HepG2 (cell line): ENCODE data around the gene KLF11. TPM values are rescaled to one million over a fixed set of nuclear protein-coding genes. Genes with fewer than 3 reads are reported as not detected.

Experiments used
- ASH2L ChIP-seq: fragments of 300-600, 200-600 bp; sonication (generic); IDR thresholded peaks from 2 replicates; pipeline ENCODE4 v1.7.0; 2017; ENCODE audit warnings: low read depth, mild to moderate bottlenecking, moderate library complexity, mixed read lengths, low read length; ENCODE audit not compliant: insufficient read length
- BRF2 ChIP-seq: sonication (generic); formaldehyde crosslinking; IDR thresholded peaks from 2 replicates; pipeline ENCODE4 v1.8.1; 2022; ENCODE audit warnings: mild to moderate bottlenecking, missing genetic modification reagents
- CCDC6 ChIP-seq: sonication (generic); formaldehyde crosslinking; IDR thresholded peaks from 2 replicates; pipeline ENCODE4 v1.8.1; 2022; ENCODE audit warnings: mild to moderate bottlenecking, missing genetic modification reagents, moderate library complexity
- CERS6 ChIP-seq: sonication (generic); formaldehyde crosslinking; IDR thresholded peaks from 2 replicates; pipeline ENCODE4 v1.5.0; 2020; ENCODE audit warnings: missing genetic modification reagents
- CREB1 ChIP-seq, 2 experiments: fragments of 450-650 bp in 1 of 2; IDR thresholded peaks; 2 replicates each; pipeline ENCODE4 v1.6.1; 2016 to 2017; ENCODE audit warnings: control low read depth in 1 of 2, mild to moderate bottlenecking in 1 of 2, missing compliant biosample characterization in 1 of 2, missing genetic modification characterization in 1 of 2
- HOXA9 ChIP-seq: sonication (generic); formaldehyde crosslinking; IDR thresholded peaks from 2 replicates; pipeline ENCODE4 v1.8.1; 2022; ENCODE audit warnings: missing genetic modification reagents, mild to moderate bottlenecking, moderate library complexity, borderline replicate concordance
- KDM4B ChIP-seq: sonication (generic); formaldehyde crosslinking; IDR thresholded peaks from 2 replicates; pipeline ENCODE4 v1.4.0; 2020; ENCODE audit warnings: missing genetic modification reagents
- RARA ChIP-seq: IDR thresholded peaks from 2 replicates; pipeline ENCODE4 v1.6.1; 2016; ENCODE audit warnings: missing genetic modification reagents, missing compliant biosample characterization
- RFXAP ChIP-seq: sonication (generic); formaldehyde crosslinking; IDR thresholded peaks from 2 replicates; pipeline ENCODE4 v1.4.0; 2020; ENCODE audit warnings: missing genetic modification reagents, borderline replicate concordance
- RNF219 ChIP-seq: sonication (generic); formaldehyde crosslinking; IDR thresholded peaks from 2 replicates; pipeline ENCODE4 v1.5.0; 2020; ENCODE audit warnings: mild to moderate bottlenecking, missing genetic modification reagents
- SAP130 ChIP-seq: IDR thresholded peaks from 2 replicates; pipeline ENCODE4 v1.6.1; 2016; ENCODE audit warnings: low read depth
- SRSF9 ChIP-seq: fragments of 200-400 bp; formaldehyde crosslinking; IDR thresholded peaks from 2 replicates; pipeline ENCODE4 v1.6.1; 2018; ENCODE audit warnings: borderline replicate concordance, mild to moderate bottlenecking, low read depth, low read length; ENCODE audit not compliant: insufficient read depth, poor library complexity, severe bottlenecking
- TBX3 ChIP-seq: fragments of 450-650 bp; IDR thresholded peaks from 2 replicates; pipeline ENCODE4 v1.6.1; 2017; ENCODE audit warnings: antibody characterized with exemption, mild to moderate bottlenecking, inconsistent platforms, borderline replicate concordance
- TCF12 ChIP-seq, 2 experiments: fragments of 450-650 bp in 1 of 2; sonication (generic) in 1 of 2; formaldehyde crosslinking in 1 of 2; IDR thresholded peaks; 2 replicates each; pipeline versions ENCODE4 v1.6.1 to v1.8.0; 2017 to 2022; ENCODE audit warnings: antibody characterized with exemption in 1 of 2, mild to moderate bottlenecking in 1 of 2, missing genetic modification reagents in 1 of 2, moderate library complexity in 1 of 2
- ZBTB4 ChIP-seq: sonication (generic); formaldehyde crosslinking; IDR thresholded peaks from 2 replicates; pipeline ENCODE4 v1.4.0; 2020; ENCODE audit warnings: missing genetic modification reagents, mild to moderate bottlenecking, borderline replicate concordance
- ZBTB7B ChIP-seq: sonication (generic); formaldehyde crosslinking; IDR thresholded peaks from 2 replicates; pipeline ENCODE4 v1.4.0; 2020; ENCODE audit warnings: missing genetic modification reagents
- ZKSCAN1 ChIP-seq: fragments of 150-350 bp; IDR thresholded peaks from 2 replicates; pipeline ENCODE4 v1.6.1; 2014; ENCODE audit warnings: low read length
- ZNF160 ChIP-seq: sonication (generic); formaldehyde crosslinking; IDR thresholded peaks from 2 replicates; pipeline ENCODE4 v1.8.0; 2022; ENCODE audit warnings: mild to moderate bottlenecking, inconsistent platforms, missing genetic modification reagents
- ZNF776 ChIP-seq: sonication (generic); formaldehyde crosslinking; IDR thresholded peaks from 2 replicates; pipeline ENCODE4 v1.4.0; 2020; ENCODE audit warnings: mild to moderate bottlenecking, missing genetic modification reagents
- ZSCAN12 ChIP-seq: sonication (generic); formaldehyde crosslinking; IDR thresholded peaks from 2 replicates; pipeline ENCODE4 v1.9.0; 2021; ENCODE audit warnings: mild to moderate bottlenecking, missing genetic modification reagents
- polyA plus RNA-seq, 8 experiments: library from polyadenylated mRNA; depleted of rRNA in 3 of 8; stranded (reverse) in 7 of 8; unstranded in 1 of 8; fragments of >200 nt; fragmentation: Illumina TruSeq in 4 of 8; extraction: Trizol in 4 of 8; gene quantifications; 2 replicates each; pipeline versions ENCODE4 v1.2.1 to v1.2.3, GENCODE V29; 2011 to 2016; ENCODE audit warnings: low read depth in 4 of 8, missing spikeins in 1 of 8, mixed read lengths in 1 of 8; ENCODE audit not compliant: insufficient read depth in 1 of 8
- total RNA-seq, 5 experiments: library from RNA; depleted of rRNA; stranded (reverse); fragments of >200 nt; fragmentation: Illumina TruSeq; extraction: Trizol; gene quantifications; 2 replicates each; pipeline ENCODE4 v1.2.3, GENCODE V29; 2016; ENCODE audit warnings: low read depth in 1 of 5

KLF11 gene
- total and polyA plus RNA-seq, 2 of the 13 experiments (the other 11 are each of a cell fraction or from before 2014, with no cell fraction given) = 2.5 to 11.8 TPM

GRCh38 chr2:10043906-10044601, 704 bp downstream of the KLF11 start (continued):
- no peak for TF ChIP-seq RNF219 (CRISPR knock-in tag)
- peak; percentile 80 for TF ChIP-seq SAP130 (CRISPR knock-in tag)
- no peak for TF ChIP-seq TBX3
- peak; percentile 58 for TF ChIP-seq RARA
- no peak for TF ChIP-seq ZBTB7B
- no peak for TF ChIP-seq TCF12 (IDR thresholded peaks at IDR 0.05)
- TF ChIP-seq TCF12 (CRISPR knock-in tag; IDR thresholded peaks at IDR 0.05) = no peak; the same call in 1 of the 2 replicates
- peak; percentile 17; the same call in 1 of the 2 replicates for TF ChIP-seq ZNF160 (CRISPR knock-in tag)
- TF ChIP-seq CREB1 (IDR thresholded peaks at IDR 0.05) = peak; percentile 94
- TF ChIP-seq CREB1 (CRISPR knock-in tag; IDR thresholded peaks at IDR 0.05) = no peak
- peak; percentile 91; the same call in 1 of the 2 replicates for TF ChIP-seq CCDC6 (CRISPR knock-in tag)
- TF ChIP-seq ASH2L = no peak
- TF ChIP-seq ZSCAN12 (CRISPR knock-in tag) = no peak
- no peak for TF ChIP-seq SRSF9
- TF ChIP-seq ZNF776 (CRISPR knock-in tag) = peak; percentile 29; the same call in 1 of the 2 replicates
- TF ChIP-seq ZKSCAN1 = no peak
- TF ChIP-seq KDM4B (CRISPR knock-in tag) = 0 out of 2 replicates have a peak, but pooled peaks have one; percentile 62
- TF ChIP-seq BRF2 (CRISPR knock-in tag) = 0 out of 2 replicates have a peak, but pooled peaks have one; percentile 19
- peak; percentile 88; the same call in 1 of the 2 replicates for TF ChIP-seq HOXA9 (CRISPR knock-in tag)
- TF ChIP-seq ZBTB4 = 0 out of 2 replicates have a peak, but pooled peaks have one; percentile 14
- TF ChIP-seq RFXAP (CRISPR knock-in tag) = 0 out of 2 replicates have a peak, but pooled peaks have one; percentile 17
- no peak for TF ChIP-seq CERS6 (CRISPR knock-in tag)
